OCI-LY7 (cell line): ENCODE measurements around the gene ZNF396. TPM values are rescaled to one million over a fixed set of nuclear protein-coding genes. Genes with fewer than 3 reads are reported as not detected.

Experiments
- BruUV-seq: library from RNA; stranded (reverse); fragments of 400-500 nt; replicated peaks from 2 replicates; lab custom pipeline; 2021; lab: Mats Ljungman, UMichigan
- CTCF ChIA-PET: fragments of 300-600 bp; sonication (Branson Sonifier 250); formaldehyde crosslinking; loops from one replicate; lab custom pipeline; 2022; ENCODE audit warnings: antibody characterized with exemption; ENCODE audit not compliant: unreplicated experiment; lab: Charles Lee
- POLR2A ChIA-PET: fragments of 300-600 bp; sonication (Branson Sonifier 250); formaldehyde crosslinking; loops from one replicate; lab custom pipeline; 2022; ENCODE audit warnings: antibody characterized with exemption; lab: Charles Lee
- DNase-seq: peaks from one replicate; pipeline ENCODE4 v3.0.0-alpha.2; 2015; ENCODE audit warnings: low spot score
- H2AFZ ChIP-seq: fragments of 200-600 bp; sonication (generic), shearing (Covaris generic); 2 replicates; pipeline ENCODE4 v1.6.1; 2014; ENCODE audit warnings: mild to moderate bottlenecking, antibody characterized with exemption, low read length, moderate library complexity
- H3K27ac ChIP-seq: fragments of 200-600 bp; sonication (generic); 2 replicates; pipeline ENCODE4 v1.5.1; 2014; ENCODE audit warnings: mixed run types, low read depth, mild to moderate bottlenecking, moderate library complexity, low read length, inconsistent platforms; ENCODE audit not compliant: poor library complexity, severe bottlenecking
- H3K36me3 ChIP-seq: fragments of 200-600 bp; sonication (generic); 2 replicates; pipeline ENCODE4 v1.6.1; 2014; ENCODE audit warnings: mild to moderate bottlenecking, antibody characterized with exemption, low read length, moderate library complexity, mixed read lengths; ENCODE audit not compliant: insufficient read depth
- H3K4me1 ChIP-seq: fragments of 200-600 bp; sonication (generic); 2 replicates; pipeline ENCODE4 v1.5.1; 2014; ENCODE audit warnings: mild to moderate bottlenecking, low read length; ENCODE audit not compliant: insufficient read depth, poor library complexity, severe bottlenecking
- H3K4me2 ChIP-seq: fragments of 200-600 bp; sonication (generic); 2 replicates; pipeline ENCODE4 v1.6.1; 2014; ENCODE audit warnings: mild to moderate bottlenecking, low read length
- H3K4me3 ChIP-seq: fragments of 200-600 bp; sonication (generic); 2 replicates; pipeline ENCODE4 v1.5.1; 2014; ENCODE audit warnings: mild to moderate bottlenecking, low read depth, low read length; ENCODE audit not compliant: poor library complexity, severe bottlenecking
- H3K79me2 ChIP-seq: fragments of 200-600 bp; sonication (generic); 2 replicates; pipeline ENCODE4 v1.6.1; 2016; ENCODE audit warnings: low read depth, mild to moderate bottlenecking, low read length, moderate library complexity, mixed read lengths; ENCODE audit not compliant: insufficient read depth
- H3K9me2 ChIP-seq: fragments of 200-600 bp; sonication (generic); 2 replicates; pipeline ENCODE4 v1.6.1; 2016; ENCODE audit warnings: mild to moderate bottlenecking, low read length, mixed read lengths; ENCODE audit not compliant: insufficient read depth
- H3K9me3 ChIP-seq: fragments of 200-600 bp; sonication (generic); 2 replicates; pipeline ENCODE4 v1.6.1; 2014; ENCODE audit warnings: mild to moderate bottlenecking, mixed run types, low read length, mixed read lengths
- H4K20me1 ChIP-seq: fragments of 200-600 bp; sonication (generic); 2 replicates; pipeline ENCODE4 v1.6.1; 2014; ENCODE audit warnings: mild to moderate bottlenecking, antibody characterized with exemption, low read length, moderate library complexity, mixed read lengths; ENCODE audit not compliant: insufficient read depth
- CTCF ChIP-seq: fragments of 200-600 bp; sonication (generic); conservative IDR thresholded peaks from 2 replicates; pipeline ENCODE4 v1.5.1; 2014; ENCODE audit warnings: mild to moderate bottlenecking, antibody characterized with exemption, low read length, moderate library complexity, mixed read lengths
- EZH2phosphoT487 ChIP-seq: fragments of 200-600 bp; sonication (generic); IDR thresholded peaks from 2 replicates; pipeline ENCODE4 v1.6.1; 2018; ENCODE audit warnings: low read depth, borderline replicate concordance, mild to moderate bottlenecking, mixed run types, antibody characterized with exemption, low read length, moderate library complexity, mixed read lengths
- intact Hi-C: fragments of 100-400 bp; cut with micrococcal nuclease; formaldehyde crosslinking; loops from one replicate; pipeline ENCODE4 v1.10.0; 2022; ENCODE audit not compliant: unreplicated experiment
- total RNA-seq, 2 experiments: library from RNA; depleted of rRNA in 1 of 2; stranded (reverse); fragments of >200 nt in 1 of 2; shearing (Covaris generic) in 1 of 2; gene quantifications; 2 replicates each; pipeline ENCODE4 v1.2.3, GENCODE V29; 2014 to 2022

Gene ZNF396
- total RNA-seq, 2 experiments from 2014 or later = 0.38 to 1.1 TPM

DNA sequence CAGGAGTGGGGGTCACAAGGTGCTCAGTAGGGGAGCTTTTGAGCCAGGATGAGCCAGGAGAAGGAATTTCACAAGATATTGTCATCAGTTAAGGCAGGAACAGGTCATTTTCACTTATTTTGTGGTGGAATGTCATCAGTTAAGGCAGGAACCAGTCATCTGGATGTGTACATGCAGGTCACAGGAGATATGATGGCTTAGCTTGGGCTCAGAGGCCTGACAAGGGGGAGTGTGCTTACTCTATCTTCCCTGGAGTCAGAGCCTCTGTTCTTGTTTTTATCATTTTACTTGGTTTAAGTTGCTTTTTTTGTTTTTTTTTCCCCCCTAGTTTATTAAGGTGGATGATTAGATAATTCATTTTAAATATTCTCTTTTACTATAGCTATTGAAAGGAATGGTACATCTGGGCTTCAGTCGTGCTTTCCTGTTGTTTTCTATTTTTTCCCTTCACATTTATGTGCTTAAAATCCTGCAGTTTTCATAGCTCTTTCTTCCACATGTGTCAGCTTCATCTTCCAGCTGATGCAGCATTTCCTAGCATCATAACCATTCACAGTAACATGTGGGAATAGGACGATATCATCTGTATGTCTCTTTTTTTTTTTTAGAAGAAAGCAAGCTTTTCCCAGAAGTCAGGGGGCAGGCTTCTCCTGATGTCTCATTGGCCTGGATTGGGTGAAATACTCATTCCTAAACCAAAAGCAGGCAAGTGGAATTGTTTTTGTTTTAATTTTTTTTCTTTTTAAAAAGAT is 15.4 kb downstream of the ZNF396 start:
- no peak for TF ChIP-seq CTCF
- TF ChIP-seq EZH2phosphoT487 = no peak
- Histone ChIP-seq H3K9me3 (no peaks in the 10 kb centered on the region), H3K79me2 (no peaks in the 10 kb centered on the region), H3K4me2 (no peak overlapping the region), H3K4me1 (no peaks in the 10 kb centered on the region), H4K20me1 (no peaks in the 10 kb centered on the region), H3K4me3 (no peak overlapping the region), H3K36me3 (no peaks in the 10 kb centered on the region), H3K9me2 (no peaks in the 10 kb centered on the region), H2AFZ (no peak overlapping the region), H3K27ac (no peak overlapping the region)
- CTCF ChIA-PET = no interaction called here
- POLR2A ChIA-PET = interaction anchor here (0.6 to 0.7 kb wide), 2 partner anchors 560 to 563 kb away, joined by 3 read pairs; no protein-coding TSS in a partner anchor
- BruUV-seq = no TSS peak
- no peak for DNase-seq
- intact Hi-C loops = no loop called here

GRCh38 chr18:35355140-35355618 is 22.0 kb downstream of the ZNF396 start:
- no peak overlapping the region for H2AFZ ChIP-seq
- BruUV-seq = no TSS peak
- no peak overlapping the region for H3K4me2 ChIP-seq

More at GRCh38 chr18:35355140-35355618, 22.0 kb downstream of the ZNF396 start:
- CTCF ChIA-PET = no interaction called here
- H3K27ac ChIP-seq = no peak overlapping the region
- no peaks in the 10 kb centered on the region for H3K79me2 ChIP-seq
- TF ChIP-seq EZH2phosphoT487 (no peak), CTCF (peak; percentile 70)
- no peaks in the 10 kb centered on the region for H4K20me1 ChIP-seq
- H3K4me3 ChIP-seq = no peak overlapping the region
- intact Hi-C loops = loop anchor here (1.0 to 10.0 kb wide), 2 partner anchors 124 to 350 kb away; no protein-coding TSS in a partner anchor
- peak; percentile 52 for DNase-seq
- H3K9me3 ChIP-seq = no peaks in the 10 kb centered on the region
- no peaks in the 10 kb centered on the region; the same call in 1 of the 2 replicates for H3K36me3 ChIP-seq
- H3K4me1 ChIP-seq = no peaks in the 10 kb centered on the region
- POLR2A ChIA-PET = no interaction called here
- no peaks in the 10 kb centered on the region for H3K9me2 ChIP-seq
